GM23338 (cell line): ENCODE measurements around the gene FGGY. TPM values are rescaled to one million over a fixed set of nuclear protein-coding genes. Genes with fewer than 3 reads are reported as not detected.

Source experiments
- ATAC-seq: fragments of 200-7000 bp; cut with Tn5 transposase; 3 replicates; pipeline ENCODE4 v1.9.1; 2020
- DNase-seq: peaks from one replicate; pipeline ENCODE4 v3.0.0-alpha.2; 2015; ENCODE audit warnings: low spot score
- H2AFZ ChIP-seq: fragments of 200-600 bp; sonication (generic); 2 replicates; pipeline ENCODE4 v1.8.0; 2016; ENCODE audit warnings: antibody characterized with exemption, mild to moderate bottlenecking, moderate library complexity
- H3F3A ChIP-seq: fragments of 200-600 bp; sonication (generic); replicated peaks from 2 replicates; pipeline ENCODE4 v1.8.0; 2017; ENCODE audit warnings: antibody characterized with exemption, mixed run types, low read depth
- H3K27ac ChIP-seq: fragments of 200-600 bp; sonication (generic); 2 replicates; pipeline ENCODE4 v1.6.1; 2016; ENCODE audit warnings: low read depth
- H3K27me3 ChIP-seq: fragments of 200-600 bp; sonication (generic); 2 replicates; pipeline ENCODE4 v1.8.0; 2016; ENCODE audit warnings: mild to moderate bottlenecking, mixed run types, moderate library complexity; ENCODE audit not compliant: insufficient read depth
- H3K36me3 ChIP-seq: fragments of 200-600 bp; sonication (generic); 2 replicates; pipeline ENCODE4 v1.8.0; 2016; ENCODE audit warnings: mild to moderate bottlenecking; ENCODE audit not compliant: insufficient read depth
- H3K4me1 ChIP-seq: fragments of 200-600 bp; sonication (generic); 2 replicates; pipeline ENCODE4 v1.8.0; 2016; ENCODE audit warnings: mild to moderate bottlenecking, moderate library complexity; ENCODE audit not compliant: insufficient read depth
- H3K4me2 ChIP-seq: fragments of 200-600 bp; sonication (generic); 2 replicates; pipeline ENCODE4 v1.7.1; 2017; ENCODE audit warnings: mixed run types
- H3K4me3 ChIP-seq: fragments of 200-600 bp; sonication (generic); 2 replicates; pipeline ENCODE4 v1.6.1; 2016; ENCODE audit warnings: mixed run types
- H3K79me2 ChIP-seq: fragments of 200-600 bp; sonication (generic); replicated peaks from 2 replicates; pipeline ENCODE4 v1.8.0; 2017; ENCODE audit warnings: mild to moderate bottlenecking; ENCODE audit not compliant: insufficient read depth
- H3K9me2 ChIP-seq: fragments of 200-600 bp; sonication (generic); 2 replicates; pipeline ENCODE4 v1.8.0; 2017; ENCODE audit not compliant: insufficient read depth
- H4K20me1 ChIP-seq: fragments of 200-600 bp; sonication (generic); replicated peaks from 2 replicates; pipeline ENCODE4 v1.8.0; 2017; ENCODE audit warnings: mild to moderate bottlenecking; ENCODE audit not compliant: insufficient read depth
- H3K27ac Mint-ChIP-seq: 2 replicates; pipeline ENCODE4 v1.8.0; 2020; ENCODE audit warnings: inconsistent platforms, mild to moderate bottlenecking, moderate library complexity, mixed read lengths
- H3K27me3 Mint-ChIP-seq: 3 replicates; pipeline ENCODE4 v1.8.0; 2022; ENCODE audit warnings: low read depth, mild to moderate bottlenecking, moderate library complexity, mixed read lengths, inconsistent platforms; ENCODE audit not compliant: insufficient read depth, poor library complexity
- H3K36me3 Mint-ChIP-seq: 3 replicates; pipeline ENCODE4 v1.8.0; 2021; ENCODE audit warnings: low read depth, mild to moderate bottlenecking, inconsistent platforms, moderate library complexity, mixed read lengths
- H3K4me1 Mint-ChIP-seq: 3 replicates; pipeline ENCODE4 v1.8.0; 2020; ENCODE audit warnings: mild to moderate bottlenecking, inconsistent platforms, mixed read lengths
- H3K4me3 Mint-ChIP-seq: 3 replicates; pipeline ENCODE4 v1.8.0; 2021; ENCODE audit warnings: moderate library complexity, mild to moderate bottlenecking, inconsistent platforms, mixed read lengths
- H3K9me3 Mint-ChIP-seq: 3 replicates; pipeline ENCODE4 v1.8.0; 2020; ENCODE audit warnings: moderate library complexity, mild to moderate bottlenecking, inconsistent platforms, mixed read lengths
- CREB1 ChIP-seq: fragments of 250-450 bp; sonication (Bioruptor Pico); IDR thresholded peaks from 2 replicates; pipeline ENCODE4 v1.5.0; 2020; ENCODE audit warnings: low read depth, mild to moderate bottlenecking, moderate library complexity
- EZH2 ChIP-seq: fragments of 200-600 bp; sonication (generic); IDR thresholded peaks from one replicate; pipeline ENCODE4 v1.8.0; 2017; ENCODE audit warnings: antibody characterized with exemption, mild to moderate bottlenecking, low read depth; ENCODE audit not compliant: unreplicated experiment
- EZH2phosphoT487 ChIP-seq: fragments of 200-600 bp; sonication (generic); IDR thresholded peaks from one replicate; pipeline ENCODE4 v1.8.1; 2018; ENCODE audit warnings: antibody characterized with exemption; ENCODE audit not compliant: unreplicated experiment
- NANOG ChIP-seq: IDR thresholded peaks from 2 replicates; pipeline ENCODE4 v1.6.1; 2016; ENCODE audit warnings: antibody characterized with exemption, borderline replicate concordance
- POLR2AphosphoS5 ChIP-seq: IDR thresholded peaks from 2 replicates; pipeline ENCODE4 v1.6.1; 2016; ENCODE audit warnings: antibody characterized with exemption, low read depth
- ZNF331 ChIP-seq: fragments of 250-450 bp; sonication (Bioruptor Pico); IDR thresholded peaks from 2 replicates; pipeline ENCODE4 v1.5.0; 2020; ENCODE audit warnings: low read depth, mild to moderate bottlenecking, moderate library complexity
- ZNF462 ChIP-seq: fragments of 250-450 bp; sonication (Bioruptor Pico); IDR thresholded peaks from 2 replicates; pipeline ENCODE4 v1.5.0; 2020; ENCODE audit warnings: mild to moderate bottlenecking, moderate library complexity
- polyA plus RNA-seq: library from polyadenylated mRNA; unstranded; fragments of >200 nt; fragmentation: Nextera tagmentation; extraction: Ambion mirVana; gene quantifications from 2 replicates; pipeline ENCODE4 v1.2.1, GENCODE V29; 2016
- total RNA-seq: library from RNA; depleted of rRNA; stranded (reverse); fragments of >200 nt; shearing (Covaris generic); gene quantifications from 2 replicates; pipeline ENCODE4 v1.2.3, GENCODE V29; 2014

Gene FGGY
- total and polyA plus RNA-seq, 2 experiments from 2014 or later, result 10.9 to 21.4 TPM

DNA sequence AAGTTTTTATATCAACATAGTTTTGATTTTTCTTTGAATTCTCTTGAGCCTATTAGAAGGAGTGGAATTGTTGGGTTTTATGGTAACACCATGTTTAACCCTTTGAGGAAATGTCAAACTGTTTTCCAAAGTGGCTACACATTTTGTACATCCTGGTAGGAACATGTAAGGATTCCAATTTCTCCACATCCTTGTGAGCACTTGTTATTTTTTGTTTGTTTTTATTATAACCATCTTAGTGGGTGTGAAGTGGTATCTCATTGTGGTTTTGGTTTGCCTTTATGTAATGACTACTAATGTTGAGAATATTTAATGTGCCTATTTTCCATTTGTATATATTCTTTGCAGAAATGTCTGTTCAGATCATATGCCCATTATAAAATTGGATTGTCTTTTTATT is 120.5 kb downstream of the FGGY start:
- Mint-ChIP-seq H3K27ac (no peak overlapping the region), H3K36me3 (no peaks in the 10 kb centered on the region), H3K4me1 (peaks cover 18% of the 10 kb centered on the region), H3K27me3 (no peaks in the 10 kb centered on the region), H3K9me3 (no peaks in the 10 kb centered on the region), H3K4me3 (no peak overlapping the region)
- Histone ChIP-seq H3K4me2 (no peak overlapping the region), H3K4me3 (no peak overlapping the region), H3K27ac (no peak overlapping the region), H3K27me3 (no peaks in the 10 kb centered on the region), H3K36me3 (no peaks in the 10 kb centered on the region), H4K20me1 (no peaks in the 10 kb centered on the region), H3F3A (no peaks in the 10 kb centered on the region), H3K4me1 (peaks cover 14% of the 10 kb centered on the region), H2AFZ (no peak overlapping the region), H3K9me2 (peaks cover 7% of the 10 kb centered on the region; the same call in 1 of the 2 replicates), H3K79me2 (no peaks in the 10 kb centered on the region)
- ATAC-seq (no peak), DNase-seq (no peak)
- no peak for TF ChIP-seq EZH2
- TF ChIP-seq ZNF462 (CRISPR knock-in tag), result no peak
- no peak for TF ChIP-seq ZNF331 (CRISPR knock-in tag)
- TF ChIP-seq POLR2AphosphoS5, result no peak
- TF ChIP-seq CREB1 (CRISPR knock-in tag), result no peak
- TF ChIP-seq NANOG, result no peak
- TF ChIP-seq EZH2phosphoT487, result no peak
